ENCODE data around the gene ZNF451.

- TF ChIP-seq REST (IDR thresholded peaks at IDR 0.05; ENCODE audit: low read depth, low read length) (no peak), JUND (IDR thresholded peaks at IDR 0.05) (peak; percentile 5; the same call in 1 of the 2 replicates), ZBTB33 (IDR thresholded peaks at IDR 0.05; ENCODE audit: borderline replicate concordance, low read depth) (no peak; the same call in 1 of the 2 replicates), RCOR1 (IDR thresholded peaks at IDR 0.05; ENCODE audit: low read length) (no peak), TEAD4 (IDR thresholded peaks at IDR 0.05; ENCODE audit: borderline replicate concordance, insufficient read depth) (no peak), USF2 (IDR thresholded peaks at IDR 0.05; ENCODE audit: borderline replicate concordance, low read depth, low read length) (no peak), CTCF (IDR thresholded peaks at IDR 0.05) (peak; percentile 32; the same call in 1 of the 2 replicates)
Measured at GRCh38 chr6:57172136-57173055, 82.4 kb downstream of the ZNF451 start, which contains the start of gene BAG2.
